ENCODE data around the gene CYP27C1.
"Not testable (repeated sequence)": the region's sequence is repeated elsewhere in the genome, so short reads cannot be mapped to it uniquely, and the experiment has no call there.

The CYP27C1 gene

GRCh38 chr2:127224135-127224534 lies 4.0 kb upstream of the CYP27C1 start:
- DNase-seq: not testable (repeated sequence)

GRCh38 chr2:127220768-127221527 lies 849 bp upstream of the CYP27C1 start:
- no peak for DNase-seq

GRCh38 chr2:127219171-127220070 lies 678 bp downstream of the CYP27C1 start:
- DNase-seq: peak; percentile 64

- DNase-seq: no peak
These were observed 1.3 kb downstream of the CYP27C1 start for GRCh38 chr2:127218812-127219170.

- no peak for DNase-seq
These were observed 2.4 kb downstream of the CYP27C1 start for GRCh38 chr2:127217470-127218325.

GRCh38 chr2:127216593-127216992 lies 3.5 kb downstream of the CYP27C1 start:
- DNase-seq: no peak

- no peak for DNase-seq
These were observed 4.0 kb downstream of the CYP27C1 start for GRCh38 chr2:127216095-127216494.

- DNase-seq: not testable (repeated sequence)
These were observed 5.9 kb downstream of the CYP27C1 start for GRCh38 chr2:127214201-127214600.

GRCh38 chr2:127208313-127208712 lies 11.8 kb downstream of the CYP27C1 start:
- DNase-seq: no peak

- DNase-seq: no peak
These were observed 14.6 kb downstream of the CYP27C1 start for GRCh38 chr2:127205218-127206125.

GRCh38 chr2:127201452-127201851 lies 18.6 kb downstream of the CYP27C1 start:
- no peak for DNase-seq

- DNase-seq: no peak
These were observed 19.1 kb downstream of the CYP27C1 start for GRCh38 chr2:127200962-127201361.

- DNase-seq: no peak
These were observed 20.9 kb downstream of the CYP27C1 start for GRCh38 chr2:127199223-127199622.

GRCh38 chr2:127197475-127198385 lies 22.4 kb downstream of the CYP27C1 start:
- peak; percentile 76 for DNase-seq

GRCh38 chr2:127196998-127197397 lies 23.1 kb downstream of the CYP27C1 start:
- no peak for DNase-seq

- DNase-seq: no peak
These were observed 23.6 kb downstream of the CYP27C1 start for GRCh38 chr2:127196549-127196948.

- no peak for DNase-seq
These were observed 24.7 kb downstream of the CYP27C1 start for GRCh38 chr2:127195140-127196074.

GRCh38 chr2:127194447-127194846 lies 25.7 kb downstream of the CYP27C1 start:
- DNase-seq: no peak

- DNase-seq: no peak
These were observed 26.2 kb downstream of the CYP27C1 start for GRCh38 chr2:127193967-127194280.
